ENCODE measurements around the gene SGPP2.

GRCh38 chr2:222456479-222457077 is 32.2 kb downstream of the SGPP2 start:
- no peak for TF ChIP-seq CTCF (IDR thresholded peaks at IDR 0.05; ENCODE audit: low read length)
- no peak for TF ChIP-seq EZH2 (optimal IDR thresholded peaks at IDR 0.05; ENCODE audit: low read depth, low read length)
